Fibroblast of lung (primary cell): Measurements from ENCODE around the gene UQCRQ.

Source experiments
- EZH2 ChIP-seq: IDR thresholded peaks from 2 replicates; pipeline ENCODE4 v1.5.1; 2012; ENCODE audit warnings: low read length, control low read depth, mild to moderate bottlenecking; ENCODE audit errors: missing control alignments
- TF ChIP-seq, protein P1 (sequence below), 2 donors: IDR thresholded peaks in 1 of 2; conservative IDR thresholded peaks in 1 of 2; 1 replicate in 1 of 2; 2 replicates in 1 of 2; pipeline ENCODE4 v1.5.1; 2011 to 2012; ENCODE audit warnings: low read length in 2 of 2, control low read depth in 1 of 2, inconsistent platforms in 1 of 2, low read depth in 1 of 2, mild to moderate bottlenecking in 1 of 2

DNA sequence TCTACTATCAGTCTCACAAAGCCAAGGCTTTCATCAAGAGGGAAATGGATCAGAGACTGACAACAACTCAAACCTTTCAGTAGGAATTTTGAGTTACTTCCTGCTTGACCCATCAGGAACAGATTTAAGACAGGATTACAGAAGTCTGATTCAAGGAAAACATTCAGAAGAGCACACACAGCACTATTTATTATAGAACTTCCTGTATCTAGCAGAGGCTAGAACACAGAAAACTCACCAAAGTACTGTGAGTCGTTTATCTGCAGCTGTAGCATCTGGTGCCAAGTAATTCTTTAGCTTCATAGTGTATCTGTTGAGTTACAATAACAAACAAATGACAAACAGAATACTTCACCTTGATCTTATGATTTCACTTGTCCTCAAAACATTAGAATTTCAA lies 20.8 kb downstream of the UQCRQ start:
- TF ChIP-seq, protein P1, sequence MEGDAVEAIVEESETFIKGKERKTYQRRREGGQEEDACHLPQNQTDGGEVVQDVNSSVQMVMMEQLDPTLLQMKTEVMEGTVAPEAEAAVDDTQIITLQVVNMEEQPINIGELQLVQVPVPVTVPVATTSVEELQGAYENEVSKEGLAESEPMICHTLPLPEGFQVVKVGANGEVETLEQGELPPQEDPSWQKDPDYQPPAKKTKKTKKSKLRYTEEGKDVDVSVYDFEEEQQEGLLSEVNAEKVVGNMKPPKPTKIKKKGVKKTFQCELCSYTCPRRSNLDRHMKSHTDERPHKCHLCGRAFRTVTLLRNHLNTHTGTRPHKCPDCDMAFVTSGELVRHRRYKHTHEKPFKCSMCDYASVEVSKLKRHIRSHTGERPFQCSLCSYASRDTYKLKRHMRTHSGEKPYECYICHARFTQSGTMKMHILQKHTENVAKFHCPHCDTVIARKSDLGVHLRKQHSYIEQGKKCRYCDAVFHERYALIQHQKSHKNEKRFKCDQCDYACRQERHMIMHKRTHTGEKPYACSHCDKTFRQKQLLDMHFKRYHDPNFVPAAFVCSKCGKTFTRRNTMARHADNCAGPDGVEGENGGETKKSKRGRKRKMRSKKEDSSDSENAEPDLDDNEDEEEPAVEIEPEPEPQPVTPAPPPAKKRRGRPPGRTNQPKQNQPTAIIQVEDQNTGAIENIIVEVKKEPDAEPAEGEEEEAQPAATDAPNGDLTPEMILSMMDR (conservative IDR thresholded peaks at IDR 0.05 in 1 of 2, IDR thresholded peaks at IDR 0.05 in 1 of 2; ENCODE audit: low read depth in 1 of 2, low read length in 2 of 2) = no peak
- TF ChIP-seq EZH2 = no peak
